Measurements from ENCODE around the gene LYL1.

LYL1 gene

DNA sequence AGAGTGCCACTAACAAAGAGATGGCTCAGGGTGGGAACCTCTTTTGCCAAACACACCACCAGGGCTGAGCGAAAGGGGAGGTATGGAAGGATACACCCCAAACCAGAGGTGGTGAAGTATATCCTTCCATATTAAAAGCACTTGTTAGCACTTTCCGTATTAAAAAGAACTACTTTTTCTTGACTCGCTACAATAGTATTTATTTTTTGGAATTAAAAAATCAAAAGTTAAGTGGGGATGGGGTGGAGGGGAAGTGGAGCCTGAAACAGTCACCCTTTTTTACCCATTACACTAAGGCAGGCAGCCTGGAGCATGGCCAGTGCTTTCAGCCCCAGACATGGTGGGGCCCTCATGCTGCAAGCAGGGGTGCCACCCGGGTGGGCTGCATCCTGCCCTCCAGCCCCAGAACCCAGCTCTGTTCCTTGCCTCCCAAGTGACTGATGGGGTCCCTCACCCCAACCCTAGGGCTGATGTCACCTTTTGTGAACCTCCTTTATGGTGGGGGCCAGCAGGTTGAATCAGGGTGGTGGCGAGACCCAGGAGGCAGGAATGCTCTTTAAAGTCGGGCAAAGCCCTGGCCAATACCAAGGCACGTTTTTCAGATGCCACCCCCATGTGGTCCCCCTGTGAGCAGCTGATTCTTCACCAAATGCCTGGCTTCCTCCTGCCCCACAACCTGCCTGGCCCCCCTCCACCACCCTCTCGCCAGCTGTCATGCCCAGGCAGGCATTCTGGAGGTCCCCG, 31.0 kb downstream of the LYL1 start:
- no peak for DNase-seq

- DNase-seq, result no peak
These were observed 32.1 kb downstream of the LYL1 start for GRCh38 chr19:13070425-13071140.

DNA sequence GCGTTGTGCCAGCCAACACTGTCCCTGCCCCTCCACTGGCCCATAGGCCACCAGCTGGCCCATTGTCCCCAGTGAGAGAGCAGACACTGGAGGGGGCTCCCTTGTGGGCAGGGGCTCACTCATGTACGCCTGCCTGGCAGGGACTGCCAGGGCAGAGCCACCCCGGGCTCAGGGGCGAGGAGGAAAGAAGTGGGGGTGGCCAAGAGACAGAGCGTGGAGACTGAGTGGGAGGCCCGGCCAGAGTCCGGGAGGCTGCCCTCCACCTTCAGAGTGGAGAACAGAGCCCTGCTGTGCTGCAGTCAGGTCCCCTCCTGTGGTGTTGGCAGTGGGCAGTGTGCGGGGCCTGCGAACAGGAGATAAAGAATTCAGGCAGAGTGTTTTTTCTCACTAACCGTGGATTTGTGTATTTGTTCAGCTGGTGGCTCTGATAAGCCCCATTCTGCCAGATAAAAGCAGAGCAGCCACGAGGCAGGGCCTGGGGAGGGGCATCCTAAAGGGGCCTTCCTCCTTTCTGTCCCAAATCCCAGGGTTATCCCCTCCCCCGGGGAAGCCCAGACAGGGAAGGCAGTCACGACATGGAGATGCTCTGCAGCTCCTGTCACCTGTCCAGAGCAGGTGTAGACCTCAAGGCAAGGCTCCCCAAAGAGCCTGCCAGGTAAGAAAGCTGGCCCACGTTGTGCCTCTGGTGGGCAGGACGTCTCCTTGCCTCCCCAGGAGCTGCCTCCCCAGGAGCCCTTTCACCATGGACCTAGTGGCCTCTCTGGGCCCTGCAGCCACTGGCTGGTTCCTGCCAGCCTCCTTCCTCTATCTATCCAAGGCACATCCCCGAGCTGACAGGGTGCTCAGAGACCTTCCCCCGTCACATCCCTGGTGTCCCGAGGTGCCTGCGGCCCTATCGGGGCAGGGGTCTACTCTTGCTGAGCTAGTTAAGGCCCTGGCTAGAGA, 33.0 kb downstream of the LYL1 start:
- no peak for DNase-seq

DNA sequence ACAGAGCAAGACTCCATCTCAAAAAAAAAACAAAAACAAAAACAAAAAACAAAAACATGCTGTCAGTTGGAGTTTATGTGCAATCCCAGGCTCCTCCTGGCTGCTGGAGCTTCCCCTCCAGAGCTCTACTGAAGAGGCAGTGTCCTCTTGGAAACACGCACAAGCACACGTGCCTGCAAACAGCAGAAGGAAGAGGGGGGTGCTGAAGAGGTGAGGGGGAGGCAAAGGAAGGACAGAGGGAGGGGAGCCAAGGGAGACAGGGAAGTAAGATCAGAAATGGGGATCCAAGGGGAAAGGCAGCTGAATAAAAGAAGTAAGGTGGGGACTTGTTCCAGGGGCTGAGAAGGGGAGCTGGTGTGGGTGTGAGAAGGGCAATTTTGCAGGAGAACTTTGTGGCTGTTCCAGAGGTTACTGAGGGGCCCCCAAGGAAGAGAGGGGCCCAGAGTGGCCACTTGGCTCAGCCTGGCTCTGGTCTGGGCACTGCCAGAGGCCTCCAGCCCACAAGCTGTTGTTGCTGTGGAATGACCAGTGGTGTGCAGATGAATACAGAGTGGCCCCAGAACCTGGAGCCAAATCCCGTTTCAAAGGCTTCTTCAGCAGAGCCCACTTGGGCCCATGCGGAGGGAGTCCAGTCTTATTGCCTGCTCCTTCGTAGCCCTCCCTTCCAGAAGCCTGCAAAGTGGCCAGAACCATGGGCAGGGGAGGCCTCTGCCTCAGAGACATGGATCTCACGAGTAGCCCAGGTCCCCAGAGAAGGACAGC, 34.4 kb downstream of the LYL1 start:
- no peak for DNase-seq

DNA sequence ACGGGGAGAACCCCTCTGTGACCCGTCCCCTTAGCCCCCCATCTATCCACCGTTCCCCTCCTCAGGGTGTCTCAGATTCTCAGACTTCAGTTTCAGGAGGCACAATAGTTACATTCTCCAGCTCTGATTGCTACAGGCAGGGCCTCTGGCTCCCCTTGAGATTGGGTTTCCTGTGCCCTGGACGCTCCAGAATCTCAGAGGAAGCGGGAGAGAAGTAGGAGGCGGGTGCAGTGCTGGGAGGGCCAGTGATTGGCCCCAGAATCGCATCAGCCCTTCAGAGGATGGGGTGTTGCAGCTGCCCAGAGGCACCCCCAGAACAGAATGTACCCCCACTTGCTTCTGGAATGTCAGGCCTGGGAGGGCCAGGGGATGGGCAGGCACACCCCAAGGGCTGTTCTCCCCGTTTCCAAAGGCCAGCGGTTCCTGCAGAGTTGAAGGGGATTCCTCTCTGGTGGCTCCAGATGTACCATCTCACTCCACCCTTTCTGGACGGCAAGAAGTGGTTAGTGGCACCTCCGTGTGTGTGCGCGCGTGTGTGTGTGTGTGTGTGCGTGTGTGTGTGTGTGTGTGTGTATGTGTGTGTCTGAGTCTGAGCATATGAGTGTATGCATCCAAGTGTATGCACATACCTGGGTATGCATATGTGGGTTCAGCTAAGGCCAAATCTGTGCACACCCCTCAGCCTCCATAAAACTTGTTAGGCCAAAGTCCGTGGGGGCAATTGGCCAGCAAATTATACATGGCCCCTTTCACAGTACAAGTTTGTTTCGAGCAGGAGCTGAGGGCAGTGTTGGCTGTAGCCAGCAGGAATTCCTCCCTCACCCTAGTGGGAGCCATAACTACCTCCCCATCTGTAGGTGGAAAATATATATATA, 35.5 kb downstream of the LYL1 start:
- no peak for DNase-seq

DNA sequence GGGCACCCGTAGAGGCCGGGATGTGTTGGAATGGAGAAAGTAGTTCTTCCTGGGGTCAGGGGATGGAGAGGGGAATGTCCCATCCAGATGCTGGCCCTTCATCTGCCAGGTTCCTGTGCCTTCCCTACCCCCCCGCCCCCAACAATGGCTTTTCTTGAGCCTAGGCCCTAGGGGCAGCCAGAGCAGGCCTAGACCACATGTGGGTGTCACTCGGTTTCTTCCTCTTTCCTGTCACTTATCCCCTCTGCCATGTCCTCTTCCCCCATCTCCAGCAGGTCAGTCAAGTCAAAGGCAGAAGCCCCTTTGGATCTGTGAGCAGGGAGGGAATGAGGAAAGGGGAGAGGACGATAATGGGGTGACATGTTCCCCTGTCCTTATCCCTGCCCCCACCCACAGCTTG, 36.4 kb downstream of the LYL1 start:
- DNase-seq, result peak in 1 of 2 donors; percentile 15

- no peak for DNase-seq
These were observed 38.6 kb downstream of the LYL1 start for GRCh38 chr19:13064092-13064489.

DNA sequence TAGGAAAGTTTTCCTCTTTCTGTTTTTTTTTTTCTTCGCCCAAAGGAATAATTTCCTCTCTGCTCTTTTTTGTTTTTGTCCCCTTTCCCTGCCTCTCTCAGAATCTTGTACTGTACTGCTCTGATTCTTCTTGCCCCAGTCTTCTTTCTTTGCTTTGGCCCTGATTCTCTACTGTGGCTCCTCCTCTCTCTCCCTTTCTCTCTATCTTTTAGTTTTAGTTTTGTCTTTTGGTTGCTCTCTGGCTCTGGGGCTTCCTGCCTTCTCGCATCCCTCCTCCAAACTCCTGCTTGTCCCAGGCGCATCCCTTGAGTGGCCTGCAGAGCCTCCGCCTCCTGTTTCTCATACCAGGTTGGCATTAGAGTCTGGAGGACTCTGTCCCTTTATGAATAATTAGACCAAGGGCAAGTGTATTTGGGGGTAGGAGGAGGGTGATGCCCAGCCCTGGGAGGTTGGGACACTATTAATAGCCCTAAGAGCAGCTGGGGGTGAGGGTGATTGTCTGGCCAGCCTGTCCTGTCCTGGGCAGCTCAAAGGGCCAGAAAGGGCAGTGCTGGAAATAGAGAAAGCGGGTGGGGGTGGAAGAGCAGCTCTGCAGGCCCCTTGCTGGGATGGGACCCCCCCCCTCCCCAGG, 39.1 kb downstream of the LYL1 start:
- DNase-seq, result no peak

GRCh38 chr19:13062317-13062716, 40.3 kb downstream of the LYL1 start:
- no peak for DNase-seq

- DNase-seq, result peak; percentile 54 to 95
These were observed 41.4 kb downstream of the LYL1 start for GRCh38 chr19:13060964-13061927.

- no peak for DNase-seq
These were observed 42.3 kb downstream of the LYL1 start for GRCh38 chr19:13060233-13060963.

DNA sequence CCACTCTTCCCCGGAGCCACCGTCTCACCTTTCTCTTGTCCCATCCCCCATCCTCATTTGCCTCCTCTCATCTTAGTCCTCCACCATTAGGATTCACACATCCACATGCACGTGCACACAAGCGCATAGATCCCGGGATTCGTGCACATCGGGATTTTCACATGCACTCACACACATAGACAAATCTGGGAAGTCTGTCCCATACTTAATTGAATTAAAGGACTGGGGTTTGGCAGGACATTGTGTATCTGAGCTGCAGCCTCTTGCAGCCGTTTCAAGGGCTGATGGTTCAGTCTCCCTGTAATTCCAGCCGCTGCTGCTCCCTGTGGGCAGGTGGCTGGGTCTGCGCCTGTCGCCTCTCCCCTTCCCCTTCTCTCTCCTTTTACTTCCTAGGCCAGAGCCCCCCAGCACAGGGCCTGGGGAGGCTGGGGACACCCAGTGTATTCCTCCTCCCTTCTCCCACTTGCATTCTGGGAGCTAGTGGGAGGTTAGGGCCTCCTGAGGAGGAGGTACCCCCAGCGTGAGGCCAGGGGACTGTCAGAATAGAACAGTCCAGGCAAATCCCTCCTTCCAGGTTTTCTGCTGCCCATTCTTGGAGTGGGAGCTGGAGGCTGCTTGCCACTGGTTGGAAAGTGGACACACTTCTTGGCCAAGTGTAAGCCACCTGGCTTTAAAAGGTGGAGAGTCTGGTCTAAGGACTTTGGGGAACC, 43.6 kb downstream of the LYL1 start:
- DNase-seq, result no peak

DNA sequence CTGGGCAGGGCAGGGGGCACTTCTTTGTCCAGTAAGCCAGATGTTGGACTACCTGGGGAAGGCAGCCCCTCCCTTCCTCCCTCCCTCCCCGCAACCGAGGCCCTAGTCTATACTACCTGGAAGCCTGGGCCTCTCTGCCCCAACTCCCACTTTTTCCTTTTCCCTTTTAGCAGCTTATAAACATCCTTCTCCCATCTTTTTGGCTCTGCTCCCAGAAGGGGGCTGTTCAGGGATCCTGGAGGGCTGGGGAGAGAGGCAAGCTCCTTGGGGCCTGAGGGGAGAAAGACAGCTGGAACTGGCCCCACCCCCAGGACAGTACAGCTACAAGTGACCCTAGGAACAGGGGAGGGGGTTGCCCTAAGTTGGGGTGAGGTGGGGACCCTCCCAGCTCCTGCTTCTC, 44.9 kb downstream of the LYL1 start:
- DNase-seq, result no peak

DNA sequence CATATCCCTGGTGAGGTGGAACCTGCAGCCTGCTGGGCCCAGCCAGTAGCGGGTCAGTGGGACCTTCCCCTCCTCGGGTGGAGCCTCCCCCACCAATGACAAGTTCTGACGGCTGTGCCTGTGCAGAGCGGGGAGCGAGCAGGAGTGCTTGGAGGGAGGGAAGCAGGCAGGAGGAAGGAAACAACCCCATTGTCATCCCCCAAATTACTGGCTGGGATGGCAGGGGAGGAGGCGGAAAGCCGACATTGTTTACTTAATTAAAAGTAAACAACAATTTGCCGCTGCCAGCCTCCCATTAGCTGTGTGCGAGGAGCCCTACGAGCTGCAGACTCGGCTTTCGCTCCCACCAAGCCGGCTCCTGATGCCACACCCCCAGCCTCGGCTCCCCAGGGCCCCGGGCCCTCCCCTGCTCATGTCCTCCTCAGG, 45.5 kb downstream of the LYL1 start:
- no peak for DNase-seq

GRCh38 chr19:13056052-13056660, 46.5 kb downstream of the LYL1 start:
- no peak for DNase-seq

- DNase-seq, result no peak
These were observed 47.2 kb downstream of the LYL1 start for GRCh38 chr19:13055213-13056051.

- no peak for DNase-seq
These were observed 47.9 kb downstream of the LYL1 start for GRCh38 chr19:13054626-13055212.
